ENCODE results near the gene POMC.
"Not testable (repeated sequence)": the region's sequence is repeated elsewhere in the genome, so short reads cannot be mapped to it uniquely, and the experiment has no call there.

The POMC gene

DNA sequence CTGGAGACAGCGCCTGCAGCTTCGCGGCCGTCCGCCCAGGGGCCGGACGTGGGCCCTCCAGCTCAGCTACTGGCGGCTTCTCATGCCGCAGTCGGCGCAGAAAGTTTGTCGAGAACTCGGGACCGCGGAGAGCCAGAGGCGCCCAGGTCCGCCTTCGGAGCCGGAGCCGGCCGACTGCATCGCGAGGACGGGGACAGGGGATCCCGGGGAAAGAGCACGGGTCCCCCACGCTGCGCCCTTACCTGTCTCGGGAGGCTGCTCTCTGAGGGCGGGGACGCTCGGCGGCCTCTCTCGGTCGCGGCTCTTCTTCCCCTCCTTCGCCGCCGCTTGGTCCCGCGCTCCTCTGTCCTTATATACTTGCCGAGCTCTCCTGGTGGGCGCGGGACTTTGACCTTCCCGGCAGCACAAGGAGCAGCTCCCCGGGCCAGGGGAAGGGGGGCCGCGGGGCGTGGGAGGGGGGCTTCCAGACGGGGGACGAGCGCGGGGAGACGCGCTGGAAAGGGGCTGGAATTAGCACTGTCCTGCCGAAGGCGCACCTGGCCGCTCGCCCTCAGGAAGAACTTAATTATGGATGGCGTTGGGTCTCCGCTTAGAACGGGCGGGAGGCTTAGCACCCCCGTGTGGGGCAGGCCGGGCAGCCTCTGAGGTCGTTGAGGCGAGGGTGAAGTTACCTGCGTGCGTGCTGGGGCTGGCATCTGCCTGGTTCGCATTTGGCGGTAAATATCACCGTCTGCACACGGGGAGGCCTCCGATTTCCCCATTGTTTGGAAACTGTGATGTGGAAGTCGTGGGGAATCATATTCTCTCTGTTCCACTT, at the start of gene POMC:
Gene POMC (minus strand): TSS at position 325 of the 817 bp plus-strand sequence. CDS start 3,808 bp downstream, outside the sequence.
- in situ Hi-C loops (cut with MboI; ENCODE audit: low sequenced_read_pairs) = no loop called here

DNA sequence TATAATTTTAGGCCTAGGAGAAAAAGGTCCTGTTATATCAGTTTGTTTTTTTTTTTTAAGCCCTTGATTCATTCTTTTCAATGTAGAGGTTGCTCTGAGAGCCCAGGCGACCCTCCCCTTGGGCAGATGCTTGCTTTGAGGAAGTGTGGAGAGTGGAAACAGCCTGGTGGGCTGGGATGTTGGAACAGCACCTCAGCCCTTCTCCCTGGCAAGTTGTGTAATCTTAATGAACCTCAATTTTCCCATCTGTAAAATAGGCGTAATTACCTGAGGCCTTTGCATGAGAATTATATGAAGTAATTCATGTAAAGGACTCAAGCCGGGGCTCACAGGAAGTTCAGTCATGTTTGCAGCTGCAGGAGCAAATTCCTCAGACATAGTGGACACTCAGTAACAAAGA, 49.7 kb upstream of the POMC start:
- in situ Hi-C loops (cut with MboI; ENCODE audit: low sequenced_read_pairs) = no loop called here

DNA sequence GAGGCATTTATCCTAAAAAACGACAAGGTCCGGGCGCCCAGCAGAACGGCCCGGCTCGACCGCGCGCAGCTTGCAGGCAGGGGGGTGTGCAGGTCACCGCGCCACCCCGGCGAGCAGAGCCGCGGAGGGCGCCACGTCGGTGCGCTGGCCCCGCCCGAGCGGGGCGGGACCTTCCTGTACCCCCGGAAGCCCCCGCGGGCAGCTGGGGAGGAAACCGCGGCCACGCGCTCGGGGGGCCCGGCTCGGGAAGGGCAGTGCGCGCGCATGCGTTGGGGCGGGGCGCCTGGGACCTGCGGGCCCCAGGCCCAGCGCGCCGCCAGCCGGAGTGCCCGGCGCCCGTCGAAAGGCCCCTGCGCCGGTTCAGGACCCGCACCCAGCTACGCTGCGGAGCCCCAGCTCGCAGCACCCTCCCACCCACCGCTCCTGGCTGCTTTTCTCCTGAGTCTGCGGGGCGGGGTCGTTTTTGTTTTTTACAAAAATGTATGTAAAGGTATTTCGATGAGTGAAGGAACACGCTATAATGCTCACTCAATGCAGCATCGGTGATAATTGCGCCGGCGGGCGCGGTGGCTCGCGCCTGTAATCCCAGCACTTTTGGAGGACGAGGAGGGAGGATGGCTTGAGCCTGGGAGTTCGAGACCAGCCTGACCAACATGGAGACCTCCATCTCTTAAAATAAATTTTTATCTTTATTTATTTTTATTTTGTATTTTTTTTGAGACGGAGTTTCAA, 47.7 kb upstream of the POMC start:
- in situ Hi-C loops (cut with MboI; ENCODE audit: low sequenced_read_pairs) = no loop called here

- in situ Hi-C loops (cut with MboI; ENCODE audit: low sequenced_read_pairs) = no loop called here
Measured at GRCh38 chr2:25215232-25215631, 46.9 kb upstream of the POMC start.

GRCh38 chr2:25213229-25213628, 44.8 kb upstream of the POMC start:
- in situ Hi-C loops (cut with MboI; ENCODE audit: low sequenced_read_pairs) = no loop called here

- in situ Hi-C loops (cut with MboI; ENCODE audit: low sequenced_read_pairs) = not testable (repeated sequence)
Measured at GRCh38 chr2:25210923-25211322, 42.5 kb upstream of the POMC start.

GRCh38 chr2:25207078-25207545, 38.7 kb upstream of the POMC start:
- in situ Hi-C loops (cut with MboI; ENCODE audit: low sequenced_read_pairs) = no loop called here

DNA sequence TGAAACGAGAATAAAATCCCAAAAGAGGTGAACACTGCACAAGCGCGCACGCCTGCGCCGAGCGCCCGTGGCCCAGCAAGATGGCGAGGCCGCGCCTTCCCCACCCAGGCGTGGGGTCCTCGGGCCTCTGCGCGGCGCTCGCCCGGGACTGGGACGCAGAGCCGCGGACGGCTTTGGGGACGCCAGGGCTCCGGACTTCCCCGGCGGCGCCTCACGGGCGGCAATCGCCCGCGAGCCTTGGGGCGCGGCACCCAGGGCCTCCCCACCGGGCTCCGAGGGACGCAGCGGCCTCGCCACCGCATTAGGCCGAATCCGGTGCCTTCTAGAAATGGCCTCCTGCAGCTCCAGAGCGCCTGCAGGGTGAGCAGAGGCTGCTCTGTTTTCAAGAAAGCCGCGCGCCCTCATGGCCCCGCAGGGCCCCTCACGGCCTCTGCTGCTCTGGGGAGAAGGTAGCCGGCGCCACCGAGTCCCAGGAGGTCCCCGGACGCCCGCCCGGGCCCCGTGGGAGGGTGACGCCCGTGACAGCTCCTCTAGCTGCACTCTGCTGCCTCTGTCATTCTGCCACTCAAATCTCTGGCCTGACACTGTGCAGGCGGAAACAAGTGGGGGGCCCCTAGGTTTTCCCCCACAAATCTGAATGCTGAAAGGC, 35.9 kb upstream of the POMC start:
- in situ Hi-C loops (cut with MboI; ENCODE audit: low sequenced_read_pairs) = no loop called here

DNA sequence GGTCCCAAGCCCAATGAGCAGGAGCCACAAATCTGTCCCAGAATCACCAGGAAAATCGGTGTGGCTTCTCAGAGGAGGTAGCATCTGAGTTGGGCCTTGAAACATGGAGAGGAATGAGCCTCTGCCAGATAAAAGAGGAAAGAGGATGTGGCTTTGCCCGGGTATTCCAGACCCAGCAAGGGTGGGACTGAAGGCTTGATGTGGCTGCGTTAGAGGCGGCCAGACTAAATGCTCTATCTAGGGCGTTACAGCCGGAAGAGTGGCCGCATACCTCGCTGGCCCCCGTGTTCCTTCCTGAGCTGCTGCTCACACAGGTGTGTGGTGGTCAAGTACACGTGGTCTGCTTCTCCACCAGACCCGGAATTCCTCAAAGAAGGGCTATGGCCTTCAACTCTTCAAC, 33.9 kb upstream of the POMC start:
- in situ Hi-C loops (cut with MboI; ENCODE audit: low sequenced_read_pairs) = no loop called here

GRCh38 chr2:25201794-25202193, 33.4 kb upstream of the POMC start:
- in situ Hi-C loops (cut with MboI; ENCODE audit: low sequenced_read_pairs) = no loop called here

DNA sequence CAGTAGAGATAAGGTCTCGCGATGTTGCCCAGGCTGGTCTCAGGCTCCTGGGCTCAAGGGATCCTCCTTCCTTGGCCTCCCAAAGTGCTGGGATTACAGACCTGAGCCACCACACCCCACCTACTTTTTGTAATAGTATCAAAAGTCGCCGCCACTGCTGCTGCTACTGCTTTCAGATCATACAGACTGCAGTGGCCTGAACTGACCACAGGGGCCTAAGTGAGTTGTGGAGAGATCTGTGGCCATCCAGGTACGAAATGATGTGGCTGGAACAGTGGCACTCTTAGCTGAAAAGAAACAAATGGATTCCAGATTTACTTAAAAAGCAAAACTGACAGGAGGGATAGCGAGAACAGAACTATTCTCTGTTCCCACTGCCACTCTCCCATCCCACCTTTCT, 32.9 kb upstream of the POMC start:
- in situ Hi-C loops (cut with MboI; ENCODE audit: low sequenced_read_pairs) = no loop called here

DNA sequence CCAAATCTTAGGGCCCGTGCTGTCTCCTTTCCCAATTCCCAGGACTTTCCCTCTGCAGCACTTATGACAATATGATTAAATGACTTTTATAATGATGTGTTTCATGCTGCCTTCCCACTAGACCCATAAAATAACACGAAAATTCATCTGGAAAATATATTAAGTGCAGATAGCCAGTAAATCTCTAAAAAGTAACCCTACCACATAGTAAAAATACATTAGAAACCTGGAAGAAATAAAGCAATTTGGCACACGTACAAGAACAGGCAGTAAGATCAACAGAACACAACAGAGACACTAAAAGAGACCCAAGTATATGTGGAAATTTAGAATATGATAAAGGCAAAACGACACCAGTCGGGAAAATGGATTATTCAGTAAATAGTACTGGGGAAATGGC, 30.2 kb upstream of the POMC start:
- in situ Hi-C loops (cut with MboI; ENCODE audit: low sequenced_read_pairs) = no loop called here

DNA sequence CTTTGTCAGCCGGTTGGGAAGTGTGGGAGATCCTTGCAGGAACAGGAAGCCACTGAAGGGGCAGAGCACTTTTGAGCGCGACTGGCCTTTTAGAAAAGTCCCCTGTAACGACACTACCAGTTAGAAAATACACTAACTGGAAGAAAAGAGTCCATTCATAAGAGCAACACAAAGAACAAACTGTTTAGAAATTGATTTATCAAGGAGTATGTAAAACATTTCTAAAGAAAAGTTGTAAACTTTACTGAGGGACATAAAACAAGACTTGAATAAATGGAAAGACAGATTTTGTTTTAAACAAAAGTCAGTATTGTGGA, 29.8 kb upstream of the POMC start:
- in situ Hi-C loops (cut with MboI; ENCODE audit: low sequenced_read_pairs) = no loop called here

- in situ Hi-C loops (cut with MboI; ENCODE audit: low sequenced_read_pairs) = no loop called here
Measured at GRCh38 chr2:25197336-25198208, 29.2 kb upstream of the POMC start.

DNA sequence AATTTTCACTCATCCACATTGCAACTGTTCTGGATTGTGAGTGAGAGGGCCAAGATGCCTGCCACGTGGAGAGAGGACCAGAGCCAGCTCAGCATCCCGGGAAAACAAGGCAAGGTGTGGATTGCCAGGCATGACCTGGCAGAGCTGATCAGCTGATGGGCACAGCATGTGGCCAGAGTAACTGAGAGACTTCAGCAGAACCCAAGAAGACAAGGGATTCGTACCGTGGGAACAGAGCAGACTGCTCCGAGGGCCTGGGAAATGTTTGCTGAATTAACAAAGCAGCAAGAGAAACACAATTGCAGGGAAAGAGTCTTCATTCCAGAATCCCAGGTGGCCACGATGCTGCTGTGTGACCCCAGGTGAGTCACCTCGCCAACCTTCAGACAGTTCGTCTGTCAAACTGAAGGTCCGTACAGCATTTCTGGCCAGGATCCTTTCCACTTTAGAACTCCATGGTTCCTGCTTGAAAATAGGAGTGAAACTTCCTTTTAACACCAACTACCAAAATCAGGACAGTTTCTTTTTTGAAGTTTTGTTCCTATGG, 26.3 kb upstream of the POMC start:
- in situ Hi-C loops (cut with MboI; ENCODE audit: low sequenced_read_pairs) = no loop called here

- in situ Hi-C loops (cut with MboI; ENCODE audit: low sequenced_read_pairs) = no loop called here
Measured at GRCh38 chr2:25190536-25190935, 22.2 kb upstream of the POMC start.

- in situ Hi-C loops (cut with MboI; ENCODE audit: low sequenced_read_pairs) = no loop called here
Measured at GRCh38 chr2:25188405-25188804, 20.0 kb upstream of the POMC start.

- in situ Hi-C loops (cut with MboI; ENCODE audit: low sequenced_read_pairs) = no loop called here
Measured at GRCh38 chr2:25187729-25188350, 19.5 kb upstream of the POMC start.

- in situ Hi-C loops (cut with MboI; ENCODE audit: low sequenced_read_pairs) = no loop called here
Measured at GRCh38 chr2:25184254-25184653, 15.9 kb upstream of the POMC start.

GRCh38 chr2:25178976-25179375, 10.6 kb upstream of the POMC start:
- in situ Hi-C loops (cut with MboI; ENCODE audit: low sequenced_read_pairs) = no loop called here

Measured in HL-60/S4 (cell line).